ENCODE results near the gene ATP8B3.

ATP8B3 gene

GRCh38 chr19:1851654-1852580 is 39.8 kb upstream of the ATP8B3 start:
- peak; percentile 41 for DNase-seq

- DNase-seq = no peak
Observed at GRCh38 chr19:1850809-1851653, 39.0 kb upstream of the ATP8B3 start.

GRCh38 chr19:1849886-1850398 is 37.9 kb upstream of the ATP8B3 start:
- DNase-seq = no peak

- no peak for DNase-seq
Observed at GRCh38 chr19:1849132-1849474, 37.0 kb upstream of the ATP8B3 start.

- DNase-seq = peak; percentile 96
Observed at GRCh38 chr19:1848399-1849131, 36.5 kb upstream of the ATP8B3 start, which contains the start of gene REXO1. REXO1 (minus strand) TSS chr19:1848483; CDS start chr19:1848358, 125 bp downstream.

- peak; percentile 58 for DNase-seq
Observed at GRCh38 chr19:1847684-1848398, 35.8 kb upstream of the ATP8B3 start.

GRCh38 chr19:1847348-1847683 is 35.2 kb upstream of the ATP8B3 start:
- no peak for DNase-seq

- no peak for DNase-seq
Observed at GRCh38 chr19:1846517-1847204, 34.6 kb upstream of the ATP8B3 start.

GRCh38 chr19:1845642-1846041 is 33.6 kb upstream of the ATP8B3 start:
- no peak for DNase-seq

- no peak for DNase-seq
Observed at GRCh38 chr19:1845125-1845515, 33.0 kb upstream of the ATP8B3 start.

GRCh38 chr19:1844513-1845124 is 32.5 kb upstream of the ATP8B3 start:
- no peak for DNase-seq

GRCh38 chr19:1843646-1844394 is 31.7 kb upstream of the ATP8B3 start:
- DNase-seq = no peak

GRCh38 chr19:1843116-1843515 is 31.0 kb upstream of the ATP8B3 start:
- no peak for DNase-seq

- no peak for DNase-seq
Observed at GRCh38 chr19:1841209-1841924, 29.3 kb upstream of the ATP8B3 start.

- DNase-seq = no peak
Observed at GRCh38 chr19:1840541-1841115, 28.6 kb upstream of the ATP8B3 start.

GRCh38 chr19:1839658-1840540 is 27.8 kb upstream of the ATP8B3 start:
- no peak for DNase-seq

- DNase-seq = peak; percentile 66
Observed at GRCh38 chr19:1837625-1838105, 25.6 kb upstream of the ATP8B3 start.

- no peak for DNase-seq
Observed at GRCh38 chr19:1837222-1837565, 25.1 kb upstream of the ATP8B3 start.

Measured in activated CD4-positive, alpha-beta T cell treated with anti-CD3 and anti-CD28 coated beads, Interleukin-10, Interleukin-2, amounts not matched to agents 100 ng/mL and 50 ng/mL, durations not matched to agents 16 hours and 8 hours (primary cell).